HUES48 (cell line): ENCODE data around the gene CRELD2.

Experiments used
- H3K27ac ChIP-seq: one replicate; pipeline ENCODE4 v1.7.0; 2013; ENCODE audit warnings: low read depth, low read length, inconsistent platforms
- H3K27me3 ChIP-seq: 2 replicates; pipeline ENCODE4 v1.6.1; 2013; ENCODE audit warnings: mild to moderate bottlenecking, low read length; ENCODE audit not compliant: control insufficient read depth, insufficient read depth
- H3K36me3 ChIP-seq: 2 replicates; pipeline ENCODE4 v1.6.1; 2013; ENCODE audit warnings: low read length; ENCODE audit not compliant: control insufficient read depth, insufficient read depth
- H3K4me1 ChIP-seq: 2 replicates; pipeline ENCODE4 v1.6.1; 2013; ENCODE audit warnings: mild to moderate bottlenecking, low read length; ENCODE audit not compliant: control insufficient read depth, insufficient read depth
- H3K4me3 ChIP-seq: 2 replicates; pipeline ENCODE4 v1.5.1; 2013; ENCODE audit warnings: mild to moderate bottlenecking, low read depth, low read length
- H3K9ac ChIP-seq: 2 replicates; pipeline ENCODE4 v1.6.1; 2013; ENCODE audit warnings: mild to moderate bottlenecking, low read depth, low read length, moderate library complexity
- H3K9me3 ChIP-seq: 2 replicates; pipeline ENCODE4 v1.6.1; 2013; ENCODE audit warnings: low read length; ENCODE audit not compliant: control insufficient read depth, insufficient read depth

CRELD2 gene

DNA sequence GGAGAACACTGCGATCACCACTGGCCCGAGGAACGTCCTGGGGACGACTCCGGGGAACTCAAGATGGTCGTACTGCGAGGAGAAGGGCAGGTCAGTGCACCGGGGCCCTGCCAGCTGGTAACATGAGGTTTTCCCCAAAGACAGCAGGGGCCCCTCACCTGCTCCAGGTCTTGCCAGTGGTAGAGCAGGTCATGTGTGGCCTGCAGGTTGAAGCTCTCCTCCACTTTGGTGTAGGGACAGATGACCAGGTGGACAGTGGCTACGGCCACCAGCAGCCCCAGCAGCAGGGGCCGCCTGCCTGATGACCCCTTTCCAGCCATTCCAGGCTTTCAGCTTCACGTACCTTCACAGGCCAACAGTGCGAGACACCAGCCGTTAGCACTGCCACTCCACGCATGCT is 5.0 kb upstream of the CRELD2 start:
- Histone ChIP-seq H3K4me1 (no peaks in the 10 kb centered on the region), H3K36me3 (peaks cover 23% of the 10 kb centered on the region), H3K27me3 (no peaks in the 10 kb centered on the region), H3K9me3 (no peaks in the 10 kb centered on the region), H3K9ac (no peak overlapping the region), H3K4me3 (no peak overlapping the region), H3K27ac (no peak overlapping the region)

GRCh38 chr22:49914256-49914655 is 4.2 kb upstream of the CRELD2 start:
- Histone ChIP-seq H3K9me3 (no peaks in the 10 kb centered on the region), H3K9ac (no peak overlapping the region), H3K36me3 (peaks cover 22% of the 10 kb centered on the region), H3K4me1 (peaks cover 3% of the 10 kb centered on the region; the same call in 1 of the 2 replicates), H3K27me3 (no peaks in the 10 kb centered on the region), H3K27ac (no peak overlapping the region), H3K4me3 (no peak overlapping the region)

GRCh38 chr22:49915610-49916009 is 2.8 kb upstream of the CRELD2 start:
- Histone ChIP-seq H3K9ac (no peak overlapping the region), H3K9me3 (no peaks in the 10 kb centered on the region), H3K36me3 (peaks cover 21% of the 10 kb centered on the region), H3K27me3 (no peaks in the 10 kb centered on the region), H3K4me1 (peaks cover 4% of the 10 kb centered on the region; the same call in 1 of the 2 replicates), H3K4me3 (no peak overlapping the region), H3K27ac (no peak overlapping the region)

GRCh38 chr22:49916831-49917230 is 1.6 kb upstream of the CRELD2 start:
- Histone ChIP-seq H3K27ac (no peak overlapping the region), H3K9me3 (no peaks in the 10 kb centered on the region), H3K27me3 (no peaks in the 10 kb centered on the region), H3K9ac (no peak overlapping the region), H3K36me3 (peaks cover 29% of the 10 kb centered on the region), H3K4me1 (peaks cover 4% of the 10 kb centered on the region; the same call in 1 of the 2 replicates), H3K4me3 (peak overlapping the region; percentile 92; the same call in 1 of the 2 replicates)

DNA sequence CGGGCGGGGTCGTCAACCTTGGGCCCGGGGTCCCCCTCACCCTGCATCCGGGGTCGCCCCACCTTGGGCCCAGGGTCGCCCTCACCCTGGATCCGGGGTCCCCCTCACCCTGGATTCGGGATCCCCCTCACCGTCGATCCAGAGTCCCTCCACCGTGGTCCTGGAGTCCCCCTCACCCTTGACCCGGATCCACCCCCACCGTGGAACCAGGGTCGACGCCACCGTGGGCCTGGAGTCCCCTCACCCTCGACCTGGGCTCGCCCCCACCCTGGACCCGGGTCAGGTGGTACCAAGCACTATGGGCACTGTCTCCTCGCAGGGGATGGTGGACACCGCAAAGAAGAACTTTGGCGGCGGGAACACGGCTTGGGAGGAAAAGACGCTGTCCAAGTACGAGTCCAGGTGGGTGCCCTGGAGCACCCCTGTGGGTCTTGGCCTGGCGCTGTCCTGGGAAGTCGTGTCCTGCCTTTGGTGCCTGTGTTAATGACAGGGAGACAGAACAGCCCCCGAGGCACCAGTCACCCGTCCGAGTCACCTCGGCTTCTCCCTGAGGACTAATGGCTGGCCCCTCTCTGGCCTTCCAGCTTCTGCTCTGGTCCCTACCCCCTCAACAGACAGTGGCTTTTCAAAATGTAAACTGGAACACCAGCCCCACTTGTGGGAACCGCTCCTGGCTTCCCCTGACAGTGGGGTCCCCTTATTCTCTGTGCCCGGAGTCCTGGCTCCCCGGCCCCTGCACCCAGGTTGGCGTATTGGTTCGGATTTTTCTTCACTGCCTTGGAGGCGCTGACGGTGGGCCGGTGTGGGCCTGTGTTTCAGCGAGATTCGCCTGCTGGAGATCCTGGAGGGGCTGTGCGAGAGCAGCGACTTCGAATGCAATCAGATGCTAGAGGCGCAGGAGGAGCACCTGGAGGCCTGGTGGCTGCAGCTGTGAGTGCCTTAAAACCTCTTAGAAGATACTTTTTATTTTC is 762 bp downstream of the CRELD2 start:
- no peaks in the 10 kb centered on the region for H3K9me3 ChIP-seq
- H3K27ac ChIP-seq: no peak overlapping the region
- no peak overlapping the region for H3K9ac ChIP-seq
- H3K4me3 ChIP-seq: peak overlapping the region; percentile 67
- peaks cover 4% of the 10 kb centered on the region; the same call in 1 of the 2 replicates for H3K4me1 ChIP-seq
- H3K36me3 ChIP-seq: peaks cover 13% of the 10 kb centered on the region
- no peaks in the 10 kb centered on the region for H3K27me3 ChIP-seq

DNA sequence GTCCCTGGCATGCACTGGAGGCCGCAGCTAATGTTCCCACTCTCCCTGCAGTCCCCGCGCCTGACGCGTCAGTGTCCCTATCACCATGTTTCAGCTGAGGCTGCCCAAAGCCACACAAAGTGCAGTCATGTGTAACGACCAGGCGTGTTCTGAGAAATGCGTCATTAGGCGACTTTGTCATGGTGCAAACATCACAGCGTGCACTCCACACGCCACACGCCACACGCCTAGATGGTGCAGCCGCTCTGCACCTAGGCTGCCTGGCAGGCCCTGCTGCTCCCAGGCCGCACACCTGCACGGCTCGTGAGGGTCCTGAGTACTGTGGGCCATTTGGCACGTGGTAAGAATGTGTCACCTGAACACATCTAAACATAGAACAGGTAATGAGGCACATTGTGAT is 2.4 kb downstream of the CRELD2 start:
- H3K9ac ChIP-seq: no peak overlapping the region
- H3K36me3 ChIP-seq: peaks cover 13% of the 10 kb centered on the region
- no peaks in the 10 kb centered on the region for H3K27me3 ChIP-seq
- H3K4me1 ChIP-seq: peaks cover 4% of the 10 kb centered on the region; the same call in 1 of the 2 replicates
- no peaks in the 10 kb centered on the region for H3K9me3 ChIP-seq
- no peak overlapping the region for H3K4me3 ChIP-seq
- H3K27ac ChIP-seq: no peak overlapping the region

DNA sequence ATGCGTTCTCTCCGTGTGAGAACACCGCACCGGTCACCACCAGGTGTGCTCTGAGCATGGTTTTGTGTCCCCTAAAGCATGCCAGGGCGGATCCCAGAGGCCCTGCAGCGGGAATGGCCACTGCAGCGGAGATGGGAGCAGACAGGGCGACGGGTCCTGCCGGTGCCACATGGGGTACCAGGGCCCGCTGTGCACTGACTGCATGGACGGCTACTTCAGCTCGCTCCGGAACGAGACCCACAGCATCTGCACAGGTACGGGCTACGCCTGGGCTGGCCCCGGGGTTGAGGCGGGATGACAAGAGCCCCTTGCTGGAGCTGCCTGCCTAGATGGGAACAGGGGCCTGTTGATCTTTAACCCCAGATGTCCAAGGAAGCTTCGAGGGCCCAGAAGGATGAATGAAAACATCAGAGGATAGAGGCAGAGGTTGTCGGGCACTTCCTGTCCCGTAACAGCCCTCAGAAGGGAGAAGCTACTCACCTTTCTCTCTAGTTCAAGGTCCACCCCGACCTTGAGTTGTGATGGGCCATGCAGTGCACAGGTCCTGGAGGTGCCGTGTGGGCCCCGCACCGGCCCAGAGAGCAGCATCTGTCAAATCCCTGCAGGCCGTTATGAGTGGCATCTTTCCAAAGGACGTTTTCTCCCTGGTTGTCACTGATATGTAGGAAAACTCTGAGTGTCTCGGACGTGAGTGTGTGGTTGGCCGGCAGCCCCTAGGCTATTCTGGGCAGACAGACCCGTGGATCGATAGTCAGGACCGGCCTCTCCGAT is 3.3 kb downstream of the CRELD2 start:
- H3K4me1 ChIP-seq: peaks cover 4% of the 10 kb centered on the region; the same call in 1 of the 2 replicates
- no peaks in the 10 kb centered on the region for H3K9me3 ChIP-seq
- no peak overlapping the region for H3K27ac ChIP-seq
- no peaks in the 10 kb centered on the region for H3K27me3 ChIP-seq
- no peak overlapping the region for H3K9ac ChIP-seq
- no peak overlapping the region for H3K4me3 ChIP-seq
- H3K36me3 ChIP-seq: peaks cover 13% of the 10 kb centered on the region

DNA sequence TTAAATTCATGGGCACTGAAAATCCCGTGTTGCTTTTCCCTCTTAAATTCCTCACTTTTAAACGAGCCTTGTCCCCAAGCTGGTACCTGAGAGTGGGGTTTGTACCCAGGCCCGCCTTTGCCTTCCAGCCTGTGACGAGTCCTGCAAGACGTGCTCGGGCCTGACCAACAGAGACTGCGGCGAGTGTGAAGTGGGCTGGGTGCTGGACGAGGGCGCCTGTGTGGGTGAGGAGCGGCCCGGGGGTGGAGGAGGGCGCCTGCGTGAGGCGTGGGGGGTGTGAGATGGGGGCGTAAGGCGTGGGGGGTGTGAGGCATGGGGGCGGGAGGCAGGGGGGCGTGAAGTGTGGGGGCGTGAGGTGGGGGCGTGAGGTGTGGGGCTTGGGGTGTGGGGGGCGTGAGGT is 4.0 kb downstream of the CRELD2 start:
- H3K9ac ChIP-seq: no peak overlapping the region
- peaks cover 4% of the 10 kb centered on the region; the same call in 1 of the 2 replicates for H3K4me1 ChIP-seq
- no peaks in the 10 kb centered on the region for H3K9me3 ChIP-seq
- H3K36me3 ChIP-seq: peaks cover 13% of the 10 kb centered on the region
- H3K27me3 ChIP-seq: no peaks in the 10 kb centered on the region
- no peak overlapping the region for H3K27ac ChIP-seq
- H3K4me3 ChIP-seq: no peak overlapping the region

GRCh38 chr22:49922926-49923325 is 4.5 kb downstream of the CRELD2 start:
- Histone ChIP-seq H3K9me3 (no peaks in the 10 kb centered on the region), H3K27ac (no peak overlapping the region), H3K9ac (no peak overlapping the region), H3K4me3 (no peak overlapping the region), H3K27me3 (no peaks in the 10 kb centered on the region), H3K4me1 (peaks cover 4% of the 10 kb centered on the region; the same call in 1 of the 2 replicates), H3K36me3 (peaks cover 13% of the 10 kb centered on the region)

GRCh38 chr22:49923445-49923844 is 5.0 kb downstream of the CRELD2 start:
- peaks cover 4% of the 10 kb centered on the region; the same call in 1 of the 2 replicates for H3K4me1 ChIP-seq
- H3K27me3 ChIP-seq: no peaks in the 10 kb centered on the region
- no peak overlapping the region for H3K27ac ChIP-seq
- no peak overlapping the region for H3K4me3 ChIP-seq
- H3K9me3 ChIP-seq: no peaks in the 10 kb centered on the region
- H3K36me3 ChIP-seq: peaks cover 13% of the 10 kb centered on the region
- H3K9ac ChIP-seq: no peak overlapping the region
